HG03439 (cell line): ENCODE measurements around the gene FNDC5.

Experiments
- ATAC-seq: cut with Tn5 transposase; IDR thresholded peaks from one replicate; pipeline ENCODE4 v1.9.1; 2021; ENCODE audit warnings: mild to moderate bottlenecking, moderate library complexity; ENCODE audit not compliant: unreplicated experiment

The FNDC5 gene

DNA sequence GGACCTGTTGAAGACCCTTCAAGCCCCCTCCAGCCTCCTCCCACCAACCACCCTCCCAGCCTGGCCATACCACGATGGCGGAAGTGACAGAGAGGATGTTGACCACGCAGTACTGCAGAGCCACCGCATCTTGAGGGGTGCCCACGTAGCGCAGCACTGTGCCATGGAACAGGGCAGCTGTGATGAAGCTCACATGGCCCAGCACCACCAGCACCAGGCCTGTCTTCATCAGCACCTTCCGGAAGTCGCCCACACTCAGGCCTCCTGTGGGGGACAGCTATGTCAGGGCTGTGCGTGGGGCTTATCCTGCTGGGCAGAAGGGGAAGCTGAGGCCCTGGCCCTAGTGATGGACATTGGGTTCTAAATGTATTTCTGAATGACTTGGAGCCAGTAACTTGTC, 27.3 kb upstream of the FNDC5 start:
- ATAC-seq: no peak

- no peak for ATAC-seq
Observed at GRCh38 chr1:32897082-32898049, 26.7 kb upstream of the FNDC5 start.

- no peak for ATAC-seq
Observed at GRCh38 chr1:32896451-32896850, 25.7 kb upstream of the FNDC5 start.

DNA sequence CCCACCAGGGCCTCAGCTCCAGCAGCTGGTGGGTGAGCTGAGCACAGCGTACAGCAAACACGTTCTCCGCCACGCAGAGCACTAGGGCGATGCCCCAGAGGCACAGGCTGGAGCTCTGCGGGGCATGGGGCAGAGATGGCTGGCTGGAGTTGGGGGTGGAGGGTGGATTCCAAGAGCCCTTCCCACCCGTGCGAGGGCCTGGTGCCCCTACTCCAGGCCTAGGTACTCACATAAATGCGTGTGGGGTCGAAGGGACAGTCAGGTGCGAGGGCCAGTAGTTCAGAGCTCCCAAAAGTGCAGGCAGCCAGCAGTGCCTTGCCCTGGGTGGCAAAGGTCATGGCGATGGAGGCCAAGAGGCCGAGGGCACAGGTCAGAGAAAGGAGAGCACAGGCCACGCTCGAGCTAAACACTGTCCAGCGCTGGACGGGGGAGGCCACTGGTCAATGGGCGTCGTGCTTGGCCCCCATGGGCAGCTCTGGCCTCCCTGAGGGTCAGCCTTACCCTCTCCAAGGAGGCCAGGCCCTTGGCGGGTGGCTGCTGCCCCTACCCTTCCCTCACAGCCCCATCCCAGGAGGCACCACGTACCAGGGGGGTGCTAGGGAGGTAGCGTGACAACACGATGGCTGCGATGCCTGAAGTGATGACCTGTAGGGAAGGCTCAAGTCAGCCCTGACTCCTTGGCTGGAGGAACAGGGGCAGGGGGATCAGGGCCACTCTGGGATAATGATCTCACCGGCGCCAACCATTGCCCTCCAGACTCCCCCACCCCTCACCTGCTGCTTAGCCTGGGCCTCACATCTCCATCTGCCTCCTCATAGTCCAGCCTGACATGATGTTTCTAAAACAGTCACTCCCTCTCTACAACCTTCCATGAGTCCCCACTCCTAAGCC, 24.9 kb upstream of the FNDC5 start:
- ATAC-seq: no peak

DNA sequence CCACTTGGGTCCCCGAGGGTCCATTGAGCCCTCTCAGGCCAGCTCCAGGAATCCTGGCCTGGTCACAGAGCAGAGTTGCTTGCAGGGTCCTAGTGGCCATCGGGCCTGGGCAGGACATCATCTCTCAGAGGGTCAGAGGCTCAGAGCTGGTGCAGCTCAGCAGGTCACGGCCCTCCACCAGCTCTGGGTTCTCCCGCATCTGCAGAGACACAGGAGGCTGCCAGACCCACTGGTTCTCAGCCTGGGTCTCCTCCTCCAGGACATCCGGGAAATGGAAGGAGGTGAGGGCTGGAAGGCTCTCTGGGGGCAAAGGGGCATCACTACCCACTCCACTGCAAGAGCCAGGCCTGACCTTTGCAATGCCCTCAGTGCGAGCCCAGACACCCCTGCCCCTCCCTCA, 24.0 kb upstream of the FNDC5 start:
- ATAC-seq: no peak

DNA sequence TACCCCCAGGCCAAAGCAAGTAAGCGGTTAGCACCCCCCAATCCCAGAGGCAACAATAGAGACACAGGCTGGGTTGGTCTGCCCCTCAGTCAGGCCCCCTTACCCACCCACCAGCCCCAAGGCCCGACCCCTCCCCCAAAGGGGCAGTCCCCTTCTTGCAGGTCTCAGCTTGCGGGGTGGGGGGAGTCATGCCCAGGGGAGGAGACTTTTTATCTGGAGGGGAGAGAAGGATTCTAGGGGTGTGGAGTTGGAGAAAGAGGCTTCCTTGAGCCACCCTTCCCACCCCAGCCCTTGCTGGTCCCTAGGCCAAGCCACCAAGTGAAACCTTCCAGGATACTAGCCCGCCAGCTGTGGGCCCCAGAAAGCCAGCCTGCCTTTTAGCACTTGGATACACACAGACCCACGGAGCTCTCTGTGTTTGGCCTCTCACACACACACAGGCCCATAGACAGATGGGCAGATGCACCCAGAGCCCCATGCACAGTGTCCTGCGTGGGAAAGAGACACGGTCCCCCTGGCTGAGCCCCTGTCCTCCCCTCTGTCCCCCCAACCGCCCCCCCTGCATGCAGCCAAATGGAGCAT, 23.4 kb upstream of the FNDC5 start:
- no peak for ATAC-seq

- ATAC-seq: no peak
Observed at GRCh38 chr1:32893198-32894018, 22.7 kb upstream of the FNDC5 start.

- no peak for ATAC-seq
Observed at GRCh38 chr1:32892368-32893197, 21.9 kb upstream of the FNDC5 start.

DNA sequence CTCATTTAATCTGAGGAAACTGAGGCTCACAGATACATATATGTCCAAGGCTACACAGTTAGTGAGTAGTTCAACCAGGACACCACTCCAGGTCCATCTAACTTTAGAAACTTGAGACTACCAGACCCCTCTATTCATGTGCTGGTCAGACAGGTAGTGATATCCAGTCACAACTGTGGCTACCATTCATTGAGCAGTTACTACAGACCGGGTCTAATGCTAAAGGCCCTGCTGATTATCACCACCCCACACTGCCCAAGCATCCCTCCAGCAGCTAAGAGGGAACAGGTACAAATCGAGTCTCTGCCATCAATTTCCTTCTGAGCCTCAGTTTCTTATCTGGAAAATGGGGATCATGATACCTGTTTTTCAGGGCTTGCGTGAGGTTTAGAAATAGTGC, 20.9 kb upstream of the FNDC5 start:
- no peak for ATAC-seq

DNA sequence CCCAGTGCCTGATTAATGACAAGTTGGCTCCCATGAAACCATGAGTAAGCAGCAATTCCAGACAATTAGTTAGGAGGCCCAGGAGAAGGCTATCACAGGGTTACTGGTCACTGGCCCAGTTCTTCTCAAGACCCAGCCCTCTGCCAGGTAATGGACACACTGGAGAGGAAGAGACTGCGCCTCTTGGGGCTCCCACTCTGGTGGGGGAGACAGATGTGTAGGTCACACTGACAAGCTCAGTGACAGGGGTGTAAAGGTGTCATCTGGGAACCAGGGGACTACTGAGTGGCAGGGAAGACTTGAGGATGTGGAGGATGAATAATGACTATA, 20.5 kb upstream of the FNDC5 start:
- ATAC-seq: no peak

DNA sequence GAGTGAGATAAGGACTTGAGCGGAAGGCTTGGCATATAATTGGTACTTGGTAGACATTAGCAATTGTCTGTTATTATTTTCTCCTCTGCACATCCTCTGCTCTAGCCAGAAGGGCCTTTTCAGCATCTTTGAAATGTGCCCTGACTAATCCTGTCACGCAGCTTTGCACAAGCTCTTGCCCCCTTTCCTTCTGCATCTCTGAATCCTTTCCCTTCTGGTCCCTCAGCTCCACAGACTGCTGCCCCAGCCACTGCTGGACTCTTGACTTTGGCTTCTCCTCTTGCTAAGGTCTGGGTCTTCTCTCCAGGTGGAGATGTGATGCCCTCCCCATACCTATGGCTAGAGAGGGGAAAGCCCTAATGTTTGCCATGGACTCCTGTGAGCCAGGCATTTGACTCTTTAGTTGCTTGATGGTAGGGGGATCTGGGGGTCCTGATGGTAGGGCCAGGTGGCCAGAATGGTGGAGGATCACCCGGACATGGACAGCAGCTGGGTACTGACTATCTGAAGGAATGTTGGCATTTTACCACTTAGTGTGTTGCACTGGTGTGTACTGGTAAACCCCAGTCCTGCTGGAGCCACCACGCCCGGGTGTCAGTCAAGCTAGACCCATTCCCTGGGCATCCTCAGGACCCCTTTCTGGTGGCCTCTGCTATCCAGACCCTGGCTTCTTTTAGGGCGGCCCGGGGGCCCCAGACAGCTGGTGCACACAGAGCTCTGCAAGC, 20.0 kb upstream of the FNDC5 start:
- no peak for ATAC-seq

DNA sequence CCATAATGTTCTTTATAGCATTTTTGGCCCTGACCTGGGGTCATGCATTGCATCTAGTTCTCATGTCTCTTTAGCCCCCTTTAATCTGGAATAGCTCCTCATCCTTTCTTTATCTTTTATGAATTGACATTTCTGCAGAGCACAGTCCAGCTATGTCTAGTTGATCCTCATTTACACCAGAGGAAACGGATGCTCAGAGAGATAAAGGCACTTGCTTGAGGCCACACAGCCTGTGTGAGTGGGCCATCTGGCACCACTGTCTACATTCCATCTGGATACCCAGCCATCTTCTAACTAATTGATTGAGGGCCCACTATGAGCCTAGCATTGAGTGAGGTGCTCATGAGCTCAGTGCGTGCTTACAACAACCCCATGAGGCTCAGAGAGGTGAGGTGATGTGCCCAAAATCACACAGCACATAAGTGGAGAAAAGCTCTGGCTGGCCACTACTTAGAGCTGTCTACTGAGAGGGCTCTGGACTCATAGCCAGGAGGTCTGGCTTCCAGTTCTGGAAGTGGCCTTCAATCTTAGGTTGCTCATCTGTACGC, 19.1 kb upstream of the FNDC5 start:
- no peak for ATAC-seq

DNA sequence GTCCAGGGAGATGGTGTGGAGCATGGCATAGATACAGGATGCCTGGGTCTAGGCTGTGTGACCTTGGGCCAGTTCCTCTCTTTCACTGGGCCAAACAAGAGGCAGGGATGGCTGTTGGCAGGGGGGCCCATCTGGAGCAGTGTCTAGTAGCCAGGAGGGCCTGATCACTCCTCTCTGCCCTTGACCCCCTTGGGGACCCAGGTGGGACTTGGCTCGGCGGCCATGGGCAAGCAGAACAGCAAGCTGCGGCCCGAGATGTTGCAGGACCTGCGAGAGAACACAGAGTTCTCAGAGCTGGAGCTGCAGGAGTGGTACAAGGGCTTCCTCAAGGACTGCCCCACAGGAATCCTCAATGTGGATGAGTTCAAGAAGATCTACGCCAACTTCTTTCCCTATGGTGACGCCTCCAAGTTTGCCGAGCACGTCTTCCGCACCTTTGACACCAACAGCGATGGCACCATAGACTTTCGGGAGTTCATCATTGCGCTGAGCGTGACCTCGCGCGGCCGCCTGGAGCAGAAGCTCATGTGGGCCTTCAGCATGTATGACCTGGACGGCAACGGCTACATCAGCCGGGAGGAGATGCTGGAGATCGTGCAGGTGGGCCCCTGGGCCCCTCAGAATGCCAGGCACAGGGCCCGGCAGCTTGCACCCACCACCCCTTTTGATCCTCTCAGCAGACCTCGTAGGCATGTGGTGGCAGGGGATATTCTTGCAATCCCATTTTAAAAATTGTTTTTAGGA, 18.1 kb upstream of the FNDC5 start:
- ATAC-seq: no peak

- ATAC-seq: no peak
Observed at GRCh38 chr1:32888134-32888533, 17.4 kb upstream of the FNDC5 start.

- no peak for ATAC-seq
Observed at GRCh38 chr1:32887623-32888022, 16.9 kb upstream of the FNDC5 start.

DNA sequence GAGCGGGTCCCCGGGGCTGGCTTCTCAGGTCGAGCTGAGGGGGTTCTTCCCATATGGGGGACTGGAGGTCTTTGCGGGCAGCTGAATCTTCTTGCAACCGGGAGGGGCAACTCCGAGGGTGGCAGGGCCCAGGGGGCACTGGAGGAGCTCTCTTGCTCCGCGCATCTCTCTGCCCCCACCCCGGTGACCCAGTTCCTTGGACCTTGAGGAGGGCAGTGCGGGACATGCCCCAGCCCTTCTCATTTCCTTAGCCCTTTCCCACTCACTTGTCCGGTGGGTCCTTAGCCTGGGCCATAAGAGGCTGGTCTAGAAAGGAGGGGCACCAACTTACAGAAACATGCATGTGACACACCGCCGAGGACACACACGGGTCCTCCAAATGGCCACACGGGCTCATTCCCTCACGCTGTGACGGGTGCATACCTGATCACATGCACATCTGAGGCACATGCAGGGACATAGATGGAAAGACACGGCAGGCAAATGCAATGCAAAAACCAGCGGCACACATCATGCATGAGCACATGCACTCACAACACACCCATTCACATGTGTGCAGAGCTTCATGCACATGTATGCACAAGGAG, 16.2 kb upstream of the FNDC5 start:
- no peak for ATAC-seq

GRCh38 chr1:32886004-32886827, 15.5 kb upstream of the FNDC5 start, which contains the start of gene HPCA:
TSS of gene HPCA (plus strand) at chr1:32886491. CDS start at chr1:32888899, 2,408 bp downstream.
- no peak for ATAC-seq
